Measurements from ENCODE around the gene ATP5PD.
"Not testable (repeated sequence)": the region's sequence is repeated elsewhere in the genome, so short reads cannot be mapped to it uniquely, and the experiment has no call there.

The ATP5PD gene

DNA sequence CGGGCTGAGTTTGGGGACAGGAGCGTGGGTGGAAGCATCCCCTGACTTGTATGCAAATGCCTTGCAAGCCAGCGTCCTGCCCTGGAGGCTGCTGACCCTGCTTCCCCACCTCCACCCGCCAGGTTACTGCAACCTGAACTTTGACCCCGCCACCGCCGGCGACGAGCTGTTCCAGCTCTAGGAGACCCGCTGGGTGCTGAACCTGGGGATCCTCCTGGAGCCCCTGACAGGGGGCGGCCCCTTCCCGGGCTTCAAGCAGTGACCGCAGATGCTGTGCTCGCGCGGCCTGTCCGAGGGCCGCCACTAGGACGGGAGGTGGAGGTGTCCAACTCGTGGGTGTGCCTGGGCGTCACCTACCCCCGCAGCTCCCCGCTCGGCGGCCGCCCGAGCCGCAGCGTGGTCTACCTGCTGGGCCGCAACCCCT lies 30.3 kb upstream of the ATP5PD start:
- no peak for DNase-seq

- DNase-seq, result no peak
Observed at GRCh38 chr17:75075597-75076336, 29.0 kb upstream of the ATP5PD start.

DNA sequence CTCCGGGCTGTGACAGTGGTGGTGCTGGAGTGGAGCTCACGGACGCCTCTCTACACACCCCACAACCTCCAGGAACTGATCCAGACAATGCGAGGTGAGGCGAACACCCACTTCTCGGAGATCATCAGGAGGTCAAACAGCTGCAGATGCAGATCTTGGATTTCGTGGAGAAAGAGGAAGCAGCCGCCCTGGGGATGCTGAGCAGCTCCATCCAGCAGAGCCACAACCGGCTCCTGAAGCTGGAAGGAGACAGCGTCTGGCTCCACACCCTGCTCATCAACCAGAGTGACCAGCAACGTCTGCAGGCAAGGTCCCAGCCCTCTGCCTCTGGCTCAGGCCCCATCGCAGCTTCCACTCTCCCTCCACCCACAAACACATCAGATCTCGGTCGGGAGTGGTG lies 27.8 kb upstream of the ATP5PD start:
- no peak for DNase-seq

DNA sequence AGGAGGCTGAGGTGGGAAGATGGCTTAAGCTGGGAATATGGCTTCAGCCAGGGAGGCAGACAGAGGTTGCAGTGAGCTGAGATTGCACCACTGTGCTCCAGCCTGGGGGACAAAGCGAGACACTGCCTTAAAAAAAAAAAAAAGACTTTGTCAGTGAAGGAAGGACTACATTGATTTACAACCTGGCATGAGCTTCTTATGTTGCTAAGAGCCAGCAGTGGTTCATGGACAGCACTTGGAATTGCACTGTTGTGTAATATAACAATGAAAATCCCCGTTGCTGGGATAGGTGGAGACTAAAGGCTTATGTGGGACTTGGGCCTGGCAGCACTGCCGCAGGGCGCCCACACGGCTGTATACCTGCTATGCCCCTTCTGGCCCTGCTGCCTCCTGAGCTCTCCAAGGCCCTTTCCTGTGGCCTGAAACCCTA lies 26.9 kb upstream of the ATP5PD start:
- no peak for DNase-seq

GRCh38 chr17:75072909-75073308 lies 26.1 kb upstream of the ATP5PD start:
- not testable (repeated sequence) for DNase-seq

GRCh38 chr17:75071478-75072271 lies 24.9 kb upstream of the ATP5PD start:
- not testable (repeated sequence) for DNase-seq

DNA sequence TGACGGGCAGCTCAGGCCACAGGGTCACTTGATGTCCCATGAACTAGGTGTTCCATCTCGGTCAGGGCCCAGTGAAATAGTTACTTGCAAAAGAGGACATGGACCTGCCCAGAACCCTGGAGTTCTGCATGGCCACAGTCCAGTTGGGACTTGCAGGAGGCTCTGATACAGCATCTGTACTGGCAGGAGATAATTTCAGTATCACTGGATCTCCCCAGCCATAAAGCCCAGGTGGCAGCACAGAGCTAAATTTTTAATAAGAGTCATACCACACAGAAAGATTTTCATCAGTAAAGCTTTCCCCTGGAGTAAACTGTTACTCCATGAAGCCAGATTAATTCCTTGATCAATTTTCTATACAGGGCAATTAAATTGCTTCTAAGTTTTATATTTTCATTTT lies 23.0 kb upstream of the ATP5PD start:
- DNase-seq, result peak; percentile 37

DNA sequence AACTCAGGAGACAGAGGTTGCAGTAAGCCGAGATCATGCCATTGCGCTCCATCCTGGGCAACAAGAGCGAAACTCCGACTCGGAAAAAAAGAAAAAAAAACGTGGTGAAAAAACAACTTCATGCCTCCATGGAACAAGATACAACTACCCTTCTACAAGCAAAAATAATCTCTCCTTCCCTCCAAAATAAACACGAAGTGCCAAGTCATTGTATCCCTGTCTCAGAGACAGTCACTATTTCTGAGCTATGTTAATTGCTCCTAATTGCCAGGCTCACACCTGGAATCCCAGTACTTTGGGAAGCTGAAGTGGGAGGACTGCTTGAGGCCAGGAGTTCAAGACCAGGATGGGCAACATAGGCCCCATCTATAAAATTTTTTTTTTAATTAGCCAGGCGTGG lies 22.0 kb upstream of the ATP5PD start:
- no peak for DNase-seq

- DNase-seq, result peak; percentile 21
Observed at GRCh38 chr17:75067856-75068255, 21.1 kb upstream of the ATP5PD start.

DNA sequence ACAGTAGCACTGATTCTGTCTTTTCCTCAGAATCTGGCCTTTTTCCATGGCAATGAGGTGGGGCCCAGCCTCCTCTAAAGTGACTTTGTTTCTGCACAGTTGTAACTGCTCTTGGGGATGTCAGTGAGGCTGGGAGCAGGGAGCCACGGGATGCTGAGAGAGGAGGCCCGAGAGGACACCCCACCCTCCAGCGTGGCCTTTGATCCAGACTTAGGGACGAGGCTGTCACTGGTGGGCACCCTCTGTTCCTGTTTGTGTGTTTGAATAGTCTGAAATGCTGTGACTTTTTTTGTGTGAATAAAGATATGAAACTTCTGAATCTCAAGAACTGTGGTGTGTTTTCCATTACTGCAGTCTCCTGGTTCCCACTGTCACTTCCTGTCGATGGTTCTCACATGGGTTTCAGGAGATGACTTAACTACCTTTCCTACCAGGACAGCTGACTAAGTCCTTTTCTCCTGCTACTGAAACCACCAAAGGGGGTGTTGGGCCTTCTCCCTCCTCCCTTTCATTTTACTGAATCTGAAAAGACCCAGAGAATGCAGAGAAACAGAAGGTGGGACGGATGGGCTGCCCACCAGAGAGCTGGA lies 18.9 kb upstream of the ATP5PD start:
- DNase-seq, result no peak

GRCh38 chr17:75064867-75065561 lies 18.2 kb upstream of the ATP5PD start:
- DNase-seq, result no peak

DNA sequence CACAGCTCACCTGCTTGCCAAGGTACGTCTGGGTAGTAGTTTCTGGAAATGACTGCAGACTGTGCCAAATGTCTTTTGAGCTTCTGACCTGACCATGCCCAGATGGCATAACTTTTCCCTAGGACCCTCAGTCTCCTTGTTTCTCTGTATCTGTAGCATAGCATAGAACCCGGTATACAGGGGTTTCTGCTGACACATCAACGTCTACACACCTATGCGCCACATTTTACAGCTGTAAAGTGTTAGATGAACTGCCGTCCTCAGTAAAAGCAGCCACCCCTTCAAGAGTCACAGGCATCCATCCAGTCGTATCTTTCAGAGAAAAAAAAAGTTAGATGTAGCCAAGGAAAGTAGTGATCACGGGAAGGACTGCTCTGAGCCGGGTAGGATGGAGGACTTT lies 17.7 kb upstream of the ATP5PD start:
- no peak for DNase-seq

- no peak for DNase-seq
Observed at GRCh38 chr17:75064040-75064439, 17.3 kb upstream of the ATP5PD start.

- DNase-seq, result no peak
Observed at GRCh38 chr17:75063626-75064025, 16.9 kb upstream of the ATP5PD start.

DNA sequence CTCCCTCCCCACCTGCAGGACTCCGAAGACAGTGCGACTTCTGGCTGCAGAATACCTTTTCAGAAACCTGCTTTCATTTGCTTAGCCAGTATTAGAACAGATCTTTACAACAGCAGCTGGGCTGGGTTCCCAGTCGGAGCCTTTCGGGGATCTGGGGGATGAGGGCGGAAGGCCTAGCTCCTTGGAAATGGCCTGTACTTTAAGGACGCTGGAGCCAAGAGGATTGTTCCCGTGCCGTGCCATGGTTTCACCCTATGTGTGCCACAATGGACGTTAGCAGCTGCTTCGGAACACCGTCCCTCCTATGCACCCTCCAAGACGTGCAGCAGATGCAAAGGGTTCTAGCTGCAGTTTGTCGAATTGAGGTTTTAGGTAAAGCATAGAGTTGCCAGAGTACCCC lies 16.4 kb upstream of the ATP5PD start:
- no peak for DNase-seq

DNA sequence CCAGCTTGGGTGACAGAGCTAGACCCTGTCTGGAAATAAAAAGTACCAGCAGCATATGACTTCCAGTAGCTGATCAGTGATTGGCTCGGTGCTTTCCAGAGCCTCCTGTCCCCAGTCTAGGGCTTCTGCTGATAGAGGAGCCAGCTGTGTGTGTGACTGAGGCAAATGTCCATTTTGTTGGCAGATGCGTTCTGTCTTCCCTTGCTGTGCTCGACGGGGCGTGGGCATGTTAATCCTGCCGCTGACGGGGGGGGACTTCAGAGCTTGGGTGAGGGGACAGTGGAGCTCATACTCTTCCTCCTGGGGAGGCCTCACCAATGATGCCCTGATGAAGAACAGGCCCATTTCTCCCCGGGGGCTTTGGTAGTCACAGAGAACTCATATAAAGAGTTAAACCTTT lies 14.8 kb upstream of the ATP5PD start:
- DNase-seq, result no peak

- no peak for DNase-seq
Observed at GRCh38 chr17:75061055-75061438, 14.3 kb upstream of the ATP5PD start.

GRCh38 chr17:75060434-75061054 lies 13.8 kb upstream of the ATP5PD start:
- DNase-seq, result no peak

GRCh38 chr17:75059369-75060345 lies 12.9 kb upstream of the ATP5PD start:
- peak; percentile 71 for DNase-seq

- no peak for DNase-seq
Observed at GRCh38 chr17:75051941-75052340, 5.2 kb upstream of the ATP5PD start.

DNA sequence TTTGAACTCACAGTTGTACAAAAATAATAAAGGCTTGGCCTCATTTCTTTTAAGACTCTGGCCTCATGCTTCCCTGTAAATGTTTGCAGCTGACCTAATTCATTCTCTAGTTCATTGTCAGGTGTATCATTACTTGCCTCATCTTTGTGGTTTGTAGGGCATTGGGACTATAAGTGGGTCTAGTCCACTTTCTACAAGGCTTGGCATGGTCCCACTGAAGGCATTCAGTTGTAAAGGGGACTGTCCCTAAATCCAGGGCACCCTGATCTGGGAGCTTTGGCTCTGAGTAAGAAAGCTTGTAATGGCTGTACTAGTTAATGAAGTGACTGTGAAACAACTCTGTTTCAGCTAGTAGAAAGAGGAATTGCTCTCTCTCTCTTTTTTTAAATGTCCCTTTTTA lies 2.9 kb upstream of the ATP5PD start:
- DNase-seq, result no peak

DNA sequence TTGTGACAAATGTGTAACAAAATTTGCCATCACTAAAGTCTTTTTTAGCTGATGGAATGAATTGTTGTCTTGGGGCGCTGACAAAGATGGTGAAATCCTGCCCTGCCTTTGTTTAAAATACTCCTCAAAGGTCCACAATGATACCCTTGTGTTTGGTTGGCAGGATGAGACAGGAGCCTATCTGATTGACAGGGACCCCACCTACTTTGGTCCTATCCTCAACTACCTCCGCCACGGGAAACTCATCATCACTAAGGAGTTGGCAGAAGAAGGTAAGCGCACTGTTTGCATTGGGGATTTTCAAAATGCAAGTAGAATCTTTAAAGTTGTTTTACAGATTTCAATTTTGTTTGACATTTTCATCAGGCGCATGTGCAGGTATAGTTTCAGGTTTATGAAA lies 2.3 kb upstream of the ATP5PD start:
- DNase-seq, result no peak
